Ascending aorta (tissue), 2 donors: Measurements from ENCODE around the gene ZNF680. TPM values are rescaled to one million over a fixed set of nuclear protein-coding genes. Genes with fewer than 3 reads are reported as not detected.
"Not testable (repeated sequence)": the region's sequence is repeated elsewhere in the genome, so short reads cannot be mapped to it uniquely, and the experiment has no call there.

Experiments
- DNase-seq, 2 donors: peaks; one replicate each; pipeline ENCODE4 v3.0.0-alpha.2; 2019; ENCODE audit warnings: low spot score in 2 of 2
- H3K27ac ChIP-seq, 2 donors: fragments of 200-600 bp; sonication (generic); one replicate each; pipeline ENCODE4 v1.5.1; 2016 to 2017; ENCODE audit warnings: mild to moderate bottlenecking in 1 of 2
- H3K27me3 ChIP-seq: fragments of 200-600 bp; sonication (generic); one replicate; pipeline ENCODE4 v1.5.1; 2017
- H3K36me3 ChIP-seq, 2 donors: fragments of 200-600 bp; sonication (generic); one replicate each; pipeline ENCODE4 v1.5.1; 2016
- H3K4me1 ChIP-seq, 2 donors: fragments of 200-600 bp; sonication (generic); one replicate each; pipeline ENCODE4 v1.5.1; 2016 to 2017; ENCODE audit warnings: mild to moderate bottlenecking in 1 of 2
- H3K4me3 ChIP-seq, 2 donors: fragments of 200-600 bp; sonication (generic); one replicate each; pipeline ENCODE4 v1.5.1; 2016 to 2017; ENCODE audit warnings: mild to moderate bottlenecking in 1 of 2
- H3K9me3 ChIP-seq, 2 donors: fragments of 200-600 bp; sonication (generic); one replicate each; pipeline ENCODE4 v1.5.1; 2016
- intact Hi-C: fragments of 100-400 bp; cut with DNase I; formaldehyde crosslinking; loops from one replicate; pipeline ENCODE4 v1.15.1; 2023
- total RNA-seq: library from RNA; depleted of rRNA; stranded (reverse); fragments of >200 nt; gene quantifications from one replicate; pipeline ENCODE4 v1.1.0, GENCODE V29; 2016
- TF ChIP-seq, protein P1 (sequence below), 3 experiments: fragments of 200-600 bp in 2 of 3; fragments of 450-650 bp in 1 of 3; sonication (generic) in 2 of 3; IDR thresholded peaks; one replicate each; pipeline ENCODE4 v1.5.1; 2016 to 2019; ENCODE audit warnings: antibody characterized with exemption in 3 of 3, mild to moderate bottlenecking in 1 of 3, moderate library complexity in 1 of 3

The ZNF680 gene
- total RNA-seq, 1 donor from 2014 or later = 11.0 TPM

DNA sequence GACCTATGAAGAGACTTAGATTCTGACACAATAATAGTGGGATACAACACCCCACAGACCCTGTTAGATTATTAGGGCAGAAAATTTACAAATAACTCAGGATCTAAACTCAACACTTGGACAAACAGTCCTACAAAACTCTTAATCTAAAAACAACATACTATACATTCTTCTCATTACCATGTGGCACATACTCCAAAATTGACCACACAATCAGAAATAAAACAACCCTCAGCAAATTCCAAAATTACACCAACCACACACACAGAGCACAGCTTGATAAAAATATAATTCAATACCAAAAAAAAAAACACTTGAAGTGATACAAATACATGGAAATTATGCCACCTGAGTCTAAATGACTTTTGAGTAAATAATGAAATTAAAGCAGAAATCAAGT, 7.8 kb downstream of the ZNF680 start:
- H3K36me3 ChIP-seq = no peaks in the 10 kb centered on the region
- no peaks in the 10 kb centered on the region for H3K27me3 ChIP-seq
- no peaks in the 10 kb centered on the region for H3K9me3 ChIP-seq
- intact Hi-C loops = no loop called here
- H3K27ac ChIP-seq = no peak overlapping the region
- DNase-seq = no peak
- peaks cover 6 to 45% of the 10 kb centered on the region in 2 donors for H3K4me1 ChIP-seq
- H3K4me3 ChIP-seq = no peak overlapping the region
- TF ChIP-seq, protein P1, sequence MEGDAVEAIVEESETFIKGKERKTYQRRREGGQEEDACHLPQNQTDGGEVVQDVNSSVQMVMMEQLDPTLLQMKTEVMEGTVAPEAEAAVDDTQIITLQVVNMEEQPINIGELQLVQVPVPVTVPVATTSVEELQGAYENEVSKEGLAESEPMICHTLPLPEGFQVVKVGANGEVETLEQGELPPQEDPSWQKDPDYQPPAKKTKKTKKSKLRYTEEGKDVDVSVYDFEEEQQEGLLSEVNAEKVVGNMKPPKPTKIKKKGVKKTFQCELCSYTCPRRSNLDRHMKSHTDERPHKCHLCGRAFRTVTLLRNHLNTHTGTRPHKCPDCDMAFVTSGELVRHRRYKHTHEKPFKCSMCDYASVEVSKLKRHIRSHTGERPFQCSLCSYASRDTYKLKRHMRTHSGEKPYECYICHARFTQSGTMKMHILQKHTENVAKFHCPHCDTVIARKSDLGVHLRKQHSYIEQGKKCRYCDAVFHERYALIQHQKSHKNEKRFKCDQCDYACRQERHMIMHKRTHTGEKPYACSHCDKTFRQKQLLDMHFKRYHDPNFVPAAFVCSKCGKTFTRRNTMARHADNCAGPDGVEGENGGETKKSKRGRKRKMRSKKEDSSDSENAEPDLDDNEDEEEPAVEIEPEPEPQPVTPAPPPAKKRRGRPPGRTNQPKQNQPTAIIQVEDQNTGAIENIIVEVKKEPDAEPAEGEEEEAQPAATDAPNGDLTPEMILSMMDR (IDR thresholded peaks at IDR 0.05) = no peak

DNA sequence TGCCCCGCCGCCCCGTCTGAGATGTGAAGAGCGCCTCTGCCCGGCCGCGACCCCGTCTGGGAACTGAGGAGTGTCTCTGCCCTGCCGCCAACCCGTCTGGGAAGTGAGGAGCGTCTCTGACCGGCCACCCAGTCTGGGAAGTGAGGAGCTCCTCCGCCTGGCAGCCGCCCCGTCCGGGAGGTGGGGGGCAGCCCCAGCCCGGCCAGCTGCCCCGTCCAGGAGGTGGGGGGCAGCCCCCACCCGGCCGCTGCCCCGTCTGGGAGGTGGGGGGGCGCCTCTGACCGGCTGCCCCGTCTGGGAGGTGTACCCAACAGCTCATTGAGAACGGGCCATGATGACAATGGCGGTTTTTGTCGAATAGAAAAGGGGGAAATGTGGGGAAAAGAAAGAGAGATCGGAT, 8.7 kb downstream of the ZNF680 start:
- DNase-seq, intact Hi-C loops, H3K27me3 ChIP-seq, H3K4me3 ChIP-seq, H3K27ac ChIP-seq, H3K9me3 ChIP-seq, H3K36me3 ChIP-seq: not testable (repeated sequence)
- peaks cover 4 to 37% of the 10 kb centered on the region in 2 donors for H3K4me1 ChIP-seq

DNA sequence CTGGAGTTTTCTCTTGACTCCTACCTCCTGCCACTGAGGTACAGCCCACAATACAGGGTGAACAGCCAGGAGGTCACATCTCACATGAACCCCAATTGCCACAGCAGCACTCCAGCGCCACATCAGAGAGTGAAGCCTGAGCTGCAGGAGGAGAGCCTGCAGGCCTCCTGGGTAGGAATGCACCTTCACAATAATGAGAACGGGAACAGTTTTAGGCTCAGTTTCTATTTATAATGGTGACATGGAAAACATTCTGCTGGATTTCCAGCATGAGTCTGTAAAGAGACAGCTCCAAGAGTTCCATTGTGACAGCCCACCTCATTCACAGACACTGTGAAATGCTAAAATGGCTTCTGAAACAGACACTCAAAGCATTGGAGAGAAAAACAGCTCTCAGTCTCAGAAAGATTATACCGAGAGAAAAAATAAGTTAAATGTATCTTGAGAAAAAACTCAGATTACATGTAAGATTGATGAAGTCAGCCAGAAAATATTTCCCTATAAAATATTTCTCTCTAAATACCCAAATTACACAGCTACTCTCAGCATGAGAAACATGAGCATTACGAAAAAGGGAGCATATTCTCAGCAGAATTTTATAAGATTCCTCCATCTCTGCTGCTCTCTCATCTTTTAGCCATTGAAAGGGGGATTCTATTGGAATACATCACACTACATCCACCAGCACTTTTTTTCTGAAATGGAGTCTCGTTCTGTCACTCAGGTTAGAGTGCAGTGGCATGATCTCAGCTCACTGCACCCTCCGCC, 11.3 kb downstream of the ZNF680 start:
- no peaks in the 10 kb centered on the region for H3K9me3 ChIP-seq
- no peaks in the 10 kb centered on the region for H3K27me3 ChIP-seq
- H3K27ac ChIP-seq = peak overlapping the region; percentile 3 to 38
- peaks cover 0 to 8% of the 10 kb centered on the region in 2 donors for H3K36me3 ChIP-seq
- TF ChIP-seq, protein P1 (IDR thresholded peaks at IDR 0.05) = no peak
- no peak overlapping the region for H3K4me3 ChIP-seq
- peaks cover 4 to 23% of the 10 kb centered on the region in 2 donors for H3K4me1 ChIP-seq
- intact Hi-C loops = no loop called here
- DNase-seq = no peak

DNA sequence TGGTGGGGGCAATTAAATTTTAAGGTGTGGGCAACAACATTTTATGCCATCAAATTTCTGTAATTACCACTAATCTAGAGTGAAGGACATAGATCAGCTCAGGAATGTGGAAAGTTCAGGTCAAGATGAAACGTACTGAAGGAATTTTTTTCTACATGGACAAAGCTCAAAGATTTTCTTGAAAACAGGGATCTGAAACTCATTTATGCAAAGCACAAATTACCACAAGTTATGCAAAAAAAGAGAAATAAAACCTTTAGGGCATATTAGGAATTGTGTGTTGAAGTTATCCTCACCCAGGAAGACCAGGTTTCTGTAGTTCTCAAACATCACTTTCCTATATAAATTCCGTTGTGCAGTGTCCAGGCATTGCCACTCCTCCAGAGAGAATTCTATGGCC, 18.9 kb downstream of the ZNF680 start:
- peaks cover 4 to 16% of the 10 kb centered on the region in 2 donors for H3K4me1 ChIP-seq
- TF ChIP-seq, protein P1 (IDR thresholded peaks at IDR 0.05) = no peak
- H3K27ac ChIP-seq = no peak overlapping the region

DNA sequence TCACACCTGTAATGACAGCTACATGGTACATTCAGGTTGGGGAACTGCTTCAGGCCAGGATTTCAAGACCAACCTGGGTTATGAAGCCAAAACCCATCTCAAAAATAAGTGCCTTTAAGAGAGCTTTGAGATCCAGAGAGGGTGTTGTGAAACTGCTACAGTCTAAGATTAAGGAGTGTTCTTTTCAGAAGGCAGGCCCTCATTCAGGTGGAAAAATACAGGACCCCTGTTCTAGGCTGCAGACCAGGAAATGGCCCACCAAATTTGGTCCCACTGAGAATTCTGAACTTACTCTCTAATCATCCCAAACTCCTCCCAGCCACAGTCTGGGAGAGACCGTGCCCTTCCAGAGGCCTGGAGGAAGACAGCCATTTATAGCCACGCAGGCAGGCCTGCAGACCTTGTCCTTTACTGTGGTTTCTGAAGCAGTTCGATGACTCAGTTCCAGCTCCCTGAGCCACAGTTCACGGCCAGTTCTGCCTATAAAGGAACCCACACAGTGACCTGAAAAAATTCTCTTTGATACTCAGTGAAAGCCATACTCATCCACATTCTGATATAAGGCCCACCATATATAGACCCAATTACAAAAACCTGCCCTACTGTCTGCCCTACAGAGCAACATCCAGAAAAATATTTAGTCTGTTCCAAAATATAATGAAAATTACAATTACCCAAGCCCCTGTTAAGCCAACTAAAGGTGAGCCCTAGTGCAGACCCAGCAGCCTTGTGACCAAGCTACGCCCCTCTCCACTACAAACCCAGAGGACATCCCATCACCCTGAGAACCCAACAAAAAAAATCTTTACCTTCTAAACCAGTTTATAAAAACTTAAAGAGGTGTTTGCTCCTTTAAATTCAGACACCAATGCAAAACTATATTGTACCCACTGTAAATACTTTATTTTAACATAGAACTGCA, 21.2 kb downstream of the ZNF680 start:
- TF ChIP-seq, protein P1 (IDR thresholded peaks at IDR 0.05) = no peak
- H3K27me3 ChIP-seq = no peaks in the 10 kb centered on the region
- peaks cover 4 to 13% of the 10 kb centered on the region in 2 donors for H3K4me1 ChIP-seq
- H3K27ac ChIP-seq = peak overlapping the region; percentile 35 to 69
- intact Hi-C loops = loop anchor here (2.0 kb wide), 1 partner anchor 21 kb away; the partner anchor contains the start of gene ZNF680
- H3K4me3 ChIP-seq = peak overlapping the region in 1 of 2 donors; percentile 39
- H3K9me3 ChIP-seq = no peaks in the 10 kb centered on the region
- H3K36me3 ChIP-seq = peaks cover 9 to 17% of the 10 kb centered on the region in 2 donors
- peak in 1 of 2 donors; percentile 76 for DNase-seq

More for the DNA sequence above, 18.9 kb downstream of the ZNF680 start:
- H3K36me3 ChIP-seq = peaks cover 9 to 14% of the 10 kb centered on the region in 2 donors
- H3K4me3 ChIP-seq = no peak overlapping the region
- DNase-seq = no peak
- intact Hi-C loops = no loop called here
- H3K9me3 ChIP-seq = no peaks in the 10 kb centered on the region
- no peaks in the 10 kb centered on the region for H3K27me3 ChIP-seq
